ENCODE measurements around the gene PPM1N. TPM values are rescaled to one million over a fixed set of nuclear protein-coding genes. Genes with fewer than 3 reads are reported as not detected.

PPM1N gene
- polyA plus RNA-seq, 1 experiment = 1.2 TPM

DNA sequence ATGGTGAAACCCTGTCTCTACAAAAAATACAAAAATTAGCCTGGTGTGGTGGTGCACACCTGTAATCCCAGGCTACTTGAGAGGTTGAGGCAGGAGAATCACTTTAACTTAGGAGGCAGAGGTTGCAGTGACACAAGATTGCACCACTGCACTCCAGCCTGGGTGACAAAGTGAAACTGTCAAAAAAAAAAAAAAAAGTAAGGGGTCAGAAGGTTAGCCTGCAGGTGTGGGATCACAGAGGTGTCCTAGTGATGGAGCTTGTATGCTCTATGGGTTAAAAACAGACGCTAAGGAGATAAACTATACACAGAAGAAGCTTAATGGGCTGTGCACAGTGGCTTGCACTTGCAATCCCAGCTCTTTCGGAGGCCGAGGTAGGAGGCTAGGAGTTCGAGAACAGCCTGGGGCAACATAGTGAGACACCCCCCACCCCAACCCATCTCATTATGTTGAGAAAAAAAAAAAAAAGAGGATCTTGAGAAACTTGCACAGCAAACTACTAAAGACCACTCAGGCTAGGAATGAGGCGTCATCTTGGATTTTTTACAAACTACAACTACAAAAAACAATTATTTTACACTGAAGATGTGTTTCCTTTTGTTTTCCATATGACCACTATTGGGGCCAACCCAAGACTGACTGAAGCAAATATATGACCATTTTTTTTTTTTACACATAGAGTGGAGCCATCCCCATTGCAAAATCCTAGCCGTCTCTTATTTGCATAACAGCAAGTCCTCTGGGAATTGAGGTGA is 22.5 kb upstream of the PPM1N start:
- ChIA-PET CTCF (interaction anchor here (0.6 to 23.1 kb wide), 4 partner anchors 12 to 43 kb away, joined by 3 to 764 read pairs (median 28); partner anchors contain the start of gene ERCC1), POLR2A (no interaction called here)
- Histone ChIP-seq H3K4me3 (ENCODE audit: low read depth, low read length) (no peak overlapping the region), H3K27me3 (ENCODE audit: control insufficient read depth, insufficient read depth, low read length) (no peaks in the 10 kb centered on the region), H3K36me3 (ENCODE audit: control insufficient read depth, insufficient read depth, low read length) (no peaks in the 10 kb centered on the region)
- TF ChIP-seq CTCF (IDR thresholded peaks at IDR 0.05; ENCODE audit: insufficient read depth, low read depth, low read length) = no peak
- no peak for DNase-seq (ENCODE audit: low read depth)

GRCh38 chr19:45476304-45476703 is 21.9 kb upstream of the PPM1N start:
- no peak overlapping the region for H3K4me3 ChIP-seq (ENCODE audit: low read depth, low read length)
- H3K27me3 ChIP-seq (ENCODE audit: control insufficient read depth, insufficient read depth, low read length) = no peaks in the 10 kb centered on the region
- POLR2A ChIA-PET = no interaction called here
- TF ChIP-seq CTCF (IDR thresholded peaks at IDR 0.05; ENCODE audit: insufficient read depth, low read depth, low read length) = no peak
- CTCF ChIA-PET = interaction anchor here (1.4 to 23.1 kb wide), 3 partner anchors 11 to 43 kb away, joined by 7 to 764 read pairs (median 50); partner anchors contain the start of gene ERCC1
- no peaks in the 10 kb centered on the region for H3K36me3 ChIP-seq (ENCODE audit: control insufficient read depth, insufficient read depth, low read length)
- no peak for DNase-seq (ENCODE audit: low read depth)

DNA sequence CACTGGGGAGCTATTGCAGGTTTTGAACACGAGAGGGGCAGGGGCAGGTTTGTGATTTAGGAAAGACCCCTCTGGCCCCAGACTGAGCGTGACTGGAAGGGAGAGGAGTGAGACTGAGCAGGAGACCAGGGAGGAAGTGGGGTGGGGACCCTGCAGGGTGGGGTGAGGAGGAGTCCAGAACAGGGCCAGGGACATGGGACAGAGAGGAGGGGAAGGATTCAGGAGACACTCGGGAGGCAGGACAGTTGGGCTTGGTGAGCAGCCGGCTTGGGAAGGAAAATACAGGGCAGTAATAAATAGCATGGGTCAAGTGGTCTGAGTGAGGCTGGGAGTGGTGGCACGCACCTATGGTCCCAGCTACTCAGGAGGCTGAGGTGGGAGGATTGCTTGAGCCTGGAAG is 21.1 kb upstream of the PPM1N start:
- no peaks in the 10 kb centered on the region for H3K36me3 ChIP-seq (ENCODE audit: control insufficient read depth, insufficient read depth, low read length)
- ChIA-PET CTCF (interaction anchor here (1.0 to 23.1 kb wide), 6 partner anchors 9 to 76 kb away, joined by 3 to 764 read pairs (median 28); partner anchors contain the start of genes ERCC1 and FOSB), POLR2A (no interaction called here)
- no peak for DNase-seq (ENCODE audit: low read depth)
- H3K27me3 ChIP-seq (ENCODE audit: control insufficient read depth, insufficient read depth, low read length) = no peaks in the 10 kb centered on the region
- no peak overlapping the region for H3K4me3 ChIP-seq (ENCODE audit: low read depth, low read length)
- no peak for TF ChIP-seq CTCF (IDR thresholded peaks at IDR 0.05; ENCODE audit: insufficient read depth, low read depth, low read length)

- TF ChIP-seq CTCF (IDR thresholded peaks at IDR 0.05; ENCODE audit: insufficient read depth, low read depth, low read length) = no peak
- POLR2A ChIA-PET = interaction anchor here (1.5 kb wide), 1 partner anchor 8 kb away, joined by 7 read pairs; no protein-coding TSS in a partner anchor
- CTCF ChIA-PET = interaction anchor here (0.8 to 23.1 kb wide), 26 partner anchors 10 to 164 kb away, joined by 3 to 764 read pairs (median 7); partner anchors contain the start of genes ERCC1, FOSB and PPP1R13L
- H3K36me3 ChIP-seq (ENCODE audit: control insufficient read depth, insufficient read depth, low read length) = no peaks in the 10 kb centered on the region
- H3K4me3 ChIP-seq (ENCODE audit: low read depth, low read length) = peak overlapping the region; percentile 53
- DNase-seq (ENCODE audit: low read depth) = no peak
- no peaks in the 10 kb centered on the region for H3K27me3 ChIP-seq (ENCODE audit: control insufficient read depth, insufficient read depth, low read length)
These were observed 20.4 kb upstream of the PPM1N start for GRCh38 chr19:45477713-45478453.
